Stimulated activated CD4-positive, alpha-beta T cell treated with anti-CD3 and anti-CD28 coated beads, Interleukin-12 subunit alpha, Interleukin-12 subunit beta, amount 100 ng/mL, for 4 hours (primary cell): ENCODE results near the gene JOSD2.

Source experiments
- DNase-seq: peaks from one replicate; pipeline ENCODE4 v3.0.0-alpha.2; 2020

Gene JOSD2

DNA sequence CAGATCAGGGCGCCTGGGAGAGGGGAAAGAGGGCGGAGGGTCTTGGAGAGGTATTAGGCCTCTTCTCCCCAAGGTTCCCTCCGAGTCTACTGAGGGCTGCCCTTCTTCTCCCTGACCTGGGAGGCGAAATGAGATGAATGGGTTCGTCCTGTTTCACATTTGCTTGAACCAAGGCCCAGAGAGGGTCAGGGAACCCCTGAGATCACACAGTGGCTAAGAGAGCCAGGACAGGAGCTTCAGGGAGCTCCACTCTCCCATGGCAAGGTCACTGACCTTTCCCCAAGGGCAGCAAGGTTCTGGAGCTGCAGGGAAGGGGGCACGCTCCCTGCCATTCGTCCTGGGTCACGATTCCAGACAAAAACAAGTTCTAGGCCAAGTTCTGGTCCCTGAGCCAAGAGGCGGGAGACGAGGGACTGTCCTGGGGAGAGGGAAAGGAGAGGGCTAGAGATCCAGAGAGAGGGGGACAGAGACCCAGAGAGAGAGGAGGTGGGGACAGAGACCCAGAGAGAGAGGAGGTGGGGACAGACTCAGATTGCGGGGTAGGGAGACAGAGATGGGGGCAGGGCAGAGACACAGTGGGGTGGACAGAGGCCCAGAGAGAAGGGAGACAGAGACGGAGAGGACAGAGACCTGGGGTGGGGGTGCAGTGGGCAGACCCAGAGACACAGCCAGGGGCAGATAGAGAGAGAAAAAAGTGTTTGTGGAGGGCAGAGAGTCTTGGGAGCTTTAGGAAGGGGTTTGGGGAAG, 2.2 kb upstream of the JOSD2 start:
- no peak for DNase-seq

DNA sequence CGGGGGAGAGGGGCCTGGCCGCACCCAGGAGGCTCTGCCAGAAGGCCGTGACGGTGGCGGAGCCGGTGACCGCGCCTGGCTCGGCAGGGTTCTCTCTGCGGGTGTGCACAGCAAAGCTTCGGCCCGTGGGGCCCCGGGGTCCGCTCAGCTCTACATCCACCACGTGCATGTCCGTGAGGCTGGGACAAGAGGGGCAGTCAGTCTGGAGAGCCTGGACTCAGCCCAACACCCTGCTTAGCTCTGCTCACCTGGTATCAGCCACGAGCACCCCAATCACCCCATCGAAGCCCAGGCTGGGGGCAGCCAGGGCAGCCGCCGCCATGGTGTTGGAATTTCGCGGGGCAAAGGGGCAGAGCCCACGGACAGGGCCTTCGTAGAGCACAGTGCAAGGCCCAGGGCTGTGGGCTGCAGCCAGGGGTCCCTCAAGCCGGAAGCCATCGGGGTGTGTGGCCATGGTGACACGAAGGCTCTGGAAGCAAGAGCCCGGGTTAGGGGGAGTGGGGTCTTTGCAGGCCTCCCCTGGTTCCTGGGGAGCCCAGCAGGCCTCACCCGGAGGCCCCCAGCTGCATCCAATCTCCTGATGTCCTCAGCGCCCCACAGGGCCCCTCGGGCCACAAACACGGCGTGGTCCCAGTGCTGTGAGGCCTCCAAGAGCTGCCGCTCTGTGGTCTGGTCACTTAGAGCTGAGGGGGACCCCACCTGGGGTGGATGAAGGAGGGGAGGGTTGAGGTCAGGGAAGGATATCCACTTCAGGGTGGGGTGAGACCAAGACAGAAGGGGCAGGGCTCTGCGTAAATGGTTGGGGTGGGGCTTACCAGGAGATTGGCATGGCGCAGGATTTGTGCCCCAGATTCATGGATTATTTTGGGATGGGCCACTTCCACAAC, 1.4 kb upstream of the JOSD2 start:
- DNase-seq = no peak

DNA sequence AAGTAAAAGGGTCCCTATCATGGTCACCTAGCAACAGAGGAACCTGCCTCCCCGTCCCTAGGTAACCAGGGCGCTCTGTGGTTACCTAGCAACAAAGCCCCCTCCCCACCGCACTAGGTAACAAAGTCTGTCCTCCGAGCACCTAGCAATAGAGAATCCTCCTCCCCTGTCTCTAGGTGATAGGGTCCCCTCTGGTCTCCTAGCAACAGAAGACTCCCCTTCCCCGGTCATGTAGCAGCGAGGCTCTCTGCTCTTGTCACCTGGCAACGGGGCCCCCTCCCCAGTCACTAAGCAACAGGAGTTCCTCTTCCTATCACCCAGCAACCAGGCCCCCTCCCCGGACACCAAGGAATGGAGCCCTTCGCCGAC, 307 bp downstream of the JOSD2 start:
- DNase-seq = no peak

- no peak for DNase-seq
These were observed 795 bp downstream of the JOSD2 start for GRCh38 chr19:50510121-50510670.

- no peak for DNase-seq
These were observed 1.6 kb downstream of the JOSD2 start for GRCh38 chr19:50509366-50509765.

DNA sequence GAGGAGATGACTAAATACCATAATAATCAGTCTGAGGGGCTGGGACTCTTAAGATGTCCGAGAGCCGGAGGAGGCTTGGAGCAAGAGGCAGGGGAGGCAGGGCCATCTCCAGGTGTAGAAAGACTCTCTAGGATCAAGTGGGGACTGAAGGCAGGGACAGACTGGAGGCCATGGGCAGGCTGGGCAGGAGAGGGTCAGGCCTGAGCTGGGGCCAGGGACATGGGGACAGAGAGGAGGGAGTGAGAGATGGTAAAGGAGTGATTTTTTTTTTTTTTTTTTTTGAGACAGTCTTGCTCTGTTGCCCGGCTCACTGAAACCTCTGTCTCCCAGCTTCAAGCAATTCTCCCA, 2.2 kb downstream of the JOSD2 start:
- DNase-seq = no peak

DNA sequence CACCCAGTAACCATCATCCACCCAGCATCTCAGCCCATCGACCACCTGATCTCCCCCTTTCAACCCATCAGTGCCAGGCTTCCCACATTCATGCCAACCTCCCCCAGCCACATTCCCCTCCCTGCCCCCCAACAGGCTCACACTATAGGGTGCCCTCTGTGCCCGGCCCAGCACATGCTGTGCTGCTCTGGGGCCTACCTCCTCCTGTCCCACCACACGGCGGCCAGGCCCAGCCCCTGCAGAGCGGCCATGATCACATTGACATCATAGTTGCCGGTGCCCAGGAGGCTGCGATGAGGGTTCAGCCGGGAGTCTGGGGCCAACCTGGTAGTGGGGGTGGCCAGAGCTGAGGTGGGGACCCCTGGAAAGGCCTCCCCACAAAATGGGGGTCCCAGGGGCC, 3.6 kb downstream of the JOSD2 start:
- DNase-seq = no peak

DNA sequence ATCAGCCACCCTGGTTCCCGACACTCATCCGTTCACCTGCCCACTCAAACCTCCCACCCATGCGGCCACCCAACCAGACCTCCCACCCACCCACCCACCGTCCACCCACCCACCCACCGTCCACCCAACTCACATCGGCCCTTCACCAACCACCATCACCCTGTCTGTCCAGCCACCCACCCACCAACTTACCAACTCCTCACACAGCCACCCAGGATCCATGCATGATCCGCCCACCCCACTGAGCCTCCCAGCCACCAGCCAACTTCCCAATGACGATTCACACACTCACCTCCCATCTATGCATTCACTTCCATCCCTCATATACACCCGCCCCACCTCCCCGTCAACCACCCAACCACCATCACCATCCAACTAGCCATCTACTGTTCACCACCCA, 4.3 kb downstream of the JOSD2 start:
- no peak for DNase-seq

DNA sequence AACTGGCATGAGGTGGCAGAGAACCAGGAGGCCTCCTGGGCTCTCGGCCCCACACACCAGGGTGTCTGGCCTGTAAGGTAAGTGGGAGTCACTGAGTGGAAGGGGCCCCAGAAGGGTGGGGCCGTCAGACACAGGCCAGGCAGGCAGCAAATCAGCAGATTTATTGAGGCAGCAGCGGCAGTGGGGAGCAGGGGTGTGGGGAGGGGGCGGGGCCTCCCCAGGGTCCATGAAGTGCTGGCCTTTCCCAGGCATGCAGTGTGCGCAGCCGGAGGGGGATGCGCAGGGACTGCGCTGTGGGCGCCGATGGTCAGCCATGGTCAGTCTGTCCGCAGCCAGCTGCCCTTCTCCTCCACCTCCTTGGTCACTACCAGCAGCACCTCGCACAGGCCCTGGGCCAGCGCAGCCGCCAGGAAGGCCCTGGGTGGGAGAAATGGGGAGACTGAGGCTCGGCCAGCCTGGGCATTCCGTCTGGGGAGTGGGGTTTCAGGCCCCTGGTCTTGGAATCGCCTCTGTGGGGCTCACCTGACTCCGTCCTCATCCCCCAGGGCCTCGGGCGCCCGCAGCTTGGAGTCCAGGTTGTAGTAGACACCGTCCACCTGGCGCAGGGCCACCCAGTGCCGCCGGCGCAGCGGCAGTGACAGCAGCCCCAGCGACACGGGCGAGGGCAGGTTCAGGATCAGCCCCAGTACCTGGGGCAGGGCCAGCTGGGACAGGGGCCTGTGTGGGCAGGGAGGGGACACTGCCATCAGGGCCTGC, 5.0 kb downstream of the JOSD2 start:
- DNase-seq = no peak

DNA sequence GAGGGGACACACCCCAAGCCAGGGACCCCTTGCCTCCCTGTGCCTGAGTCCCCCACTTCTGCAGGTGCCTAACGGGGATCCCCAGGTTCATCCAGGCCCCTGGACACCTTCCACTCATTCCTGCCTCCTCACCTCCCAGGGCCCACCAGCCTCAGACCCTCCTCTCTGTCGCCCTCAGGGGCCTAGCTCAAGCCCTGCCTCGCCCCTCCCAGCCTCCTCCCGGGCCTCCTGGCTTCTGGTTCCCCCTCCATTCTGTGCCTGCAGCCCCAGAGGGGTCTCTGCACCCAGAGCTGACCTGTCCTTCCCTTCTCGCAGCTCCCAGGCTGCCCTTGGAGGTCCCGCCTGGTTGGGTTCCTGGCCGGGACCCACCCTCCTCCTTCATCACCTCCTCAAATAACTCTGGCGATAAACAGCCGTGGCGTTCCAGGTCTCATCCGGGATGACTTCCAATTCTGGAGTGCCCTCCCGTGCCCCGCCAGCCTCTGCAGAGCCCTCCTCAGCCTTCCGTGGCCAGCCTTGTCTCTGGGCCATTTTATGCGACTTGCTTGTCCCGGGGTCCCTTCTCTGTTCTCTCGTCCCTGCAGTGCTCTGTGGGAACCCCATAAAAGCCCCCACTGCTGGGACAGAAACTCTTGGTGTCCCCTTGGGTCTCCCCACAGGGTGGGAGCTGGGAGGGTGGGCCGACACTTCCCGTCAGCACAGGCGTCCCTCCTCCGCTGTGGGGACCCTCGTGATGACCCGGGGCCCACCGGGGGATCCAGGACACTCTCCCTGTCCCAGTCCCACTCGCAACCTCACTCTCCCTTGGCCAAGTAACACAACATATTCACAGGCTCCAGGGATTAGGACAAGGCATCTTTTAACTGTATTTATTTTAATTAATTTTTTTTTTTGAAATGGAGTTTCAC, 9.2 kb downstream of the JOSD2 start:
- no peak for DNase-seq

DNA sequence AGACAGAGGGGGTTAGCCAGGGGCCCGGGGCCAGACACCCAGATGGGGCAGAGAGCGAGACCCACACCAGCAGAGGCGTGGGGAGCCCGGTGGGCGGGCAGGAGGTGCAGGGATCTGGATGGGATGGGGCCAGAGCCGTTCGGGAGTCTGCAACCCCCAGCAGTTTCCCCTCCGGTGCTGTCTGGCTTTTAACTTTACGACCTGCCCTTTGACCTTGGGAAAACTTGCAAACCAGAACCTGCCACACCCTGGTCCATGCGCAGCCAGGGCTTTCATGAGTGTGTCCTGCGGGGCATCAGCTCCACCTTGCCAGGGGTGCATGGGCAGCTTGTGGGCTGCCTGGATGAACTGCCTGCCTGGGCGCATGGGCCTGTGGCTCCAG, 9.8 kb downstream of the JOSD2 start:
- DNase-seq = no peak

DNA sequence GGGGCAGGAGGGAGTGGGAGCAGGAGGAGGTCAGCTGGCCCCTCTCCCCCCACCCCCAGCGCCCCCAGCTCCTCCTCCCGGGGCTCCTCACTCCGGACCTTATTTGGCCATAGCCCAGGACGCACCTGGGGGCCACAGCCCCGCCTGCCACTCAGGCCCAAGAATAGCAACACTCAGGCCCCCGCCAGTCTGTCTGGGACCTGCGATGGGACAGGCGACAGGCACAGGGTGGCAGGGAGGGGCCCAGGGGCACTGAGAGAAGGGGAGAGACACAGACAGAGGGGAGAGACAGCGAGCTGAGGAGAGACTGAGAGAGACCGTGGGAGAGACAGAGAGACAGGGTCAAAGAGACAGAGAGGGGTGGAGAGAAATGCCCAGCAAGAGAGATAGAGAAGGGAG, 10.2 kb downstream of the JOSD2 start:
- no peak for DNase-seq

- no peak for DNase-seq
These were observed 10.8 kb downstream of the JOSD2 start for GRCh38 chr19:50500060-50500752.

GRCh38 chr19:50498219-50499056, 12.6 kb downstream of the JOSD2 start:
- no peak for DNase-seq

DNA sequence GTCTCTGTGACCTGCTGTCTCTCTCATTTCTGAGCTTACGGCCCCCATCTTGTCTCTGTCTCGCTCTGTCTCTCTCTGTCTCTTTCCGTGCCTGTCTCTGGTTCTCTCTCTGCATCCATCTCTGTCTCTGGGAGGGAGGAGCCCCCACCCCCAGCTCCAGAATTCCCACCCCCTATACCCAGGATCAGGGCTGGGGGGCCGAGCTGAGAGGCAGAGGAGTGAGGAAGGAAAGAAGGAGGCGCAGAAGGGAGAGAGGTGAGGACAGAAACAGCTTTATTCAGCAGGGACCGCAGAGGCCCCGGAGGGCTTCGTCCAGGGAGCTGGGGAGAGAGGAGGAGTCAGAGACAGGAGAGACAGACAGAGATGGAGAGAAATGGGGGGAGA, 14.0 kb downstream of the JOSD2 start:
- DNase-seq = no peak

DNA sequence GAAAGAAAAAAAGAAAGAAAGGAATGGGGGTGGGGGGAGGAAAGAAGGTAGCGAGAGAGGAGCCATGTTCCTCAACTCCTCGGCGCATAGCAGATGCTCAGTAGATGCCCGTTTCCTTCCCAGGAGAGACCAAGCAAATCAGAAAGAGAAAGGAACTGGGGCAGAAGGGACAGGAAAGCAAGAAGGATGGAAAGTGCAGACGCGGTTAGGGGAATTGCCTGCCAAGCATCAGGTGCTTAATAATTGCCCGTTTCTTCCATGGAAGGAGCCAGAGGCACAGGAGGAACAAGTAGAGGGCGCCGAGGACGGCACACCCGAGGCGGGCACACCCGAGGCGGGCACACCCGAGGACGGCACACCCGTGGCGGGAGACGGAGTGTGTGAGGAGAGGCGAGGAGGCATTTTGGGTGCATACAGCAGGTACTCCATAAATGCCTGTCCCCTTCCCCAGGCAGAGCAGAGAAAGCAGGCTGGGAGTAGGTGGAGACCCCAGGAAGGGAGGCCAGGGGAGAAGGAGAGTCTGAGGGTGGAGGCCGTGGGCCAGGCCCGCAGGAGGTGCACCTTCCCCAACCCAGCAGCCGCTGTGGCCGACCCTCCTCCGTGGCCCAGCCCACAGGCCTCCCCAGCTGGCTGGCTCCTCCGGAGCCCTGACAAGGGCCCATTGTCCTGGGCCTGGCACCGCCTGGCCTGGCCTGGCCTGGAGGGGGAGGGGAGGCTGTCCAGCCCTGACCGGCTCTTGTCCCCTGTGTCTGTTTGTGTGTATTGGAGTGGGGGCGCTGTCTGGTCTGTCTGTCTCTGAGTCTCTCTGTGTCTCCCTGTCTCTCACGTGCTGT, 14.6 kb downstream of the JOSD2 start:
- DNase-seq = no peak

DNA sequence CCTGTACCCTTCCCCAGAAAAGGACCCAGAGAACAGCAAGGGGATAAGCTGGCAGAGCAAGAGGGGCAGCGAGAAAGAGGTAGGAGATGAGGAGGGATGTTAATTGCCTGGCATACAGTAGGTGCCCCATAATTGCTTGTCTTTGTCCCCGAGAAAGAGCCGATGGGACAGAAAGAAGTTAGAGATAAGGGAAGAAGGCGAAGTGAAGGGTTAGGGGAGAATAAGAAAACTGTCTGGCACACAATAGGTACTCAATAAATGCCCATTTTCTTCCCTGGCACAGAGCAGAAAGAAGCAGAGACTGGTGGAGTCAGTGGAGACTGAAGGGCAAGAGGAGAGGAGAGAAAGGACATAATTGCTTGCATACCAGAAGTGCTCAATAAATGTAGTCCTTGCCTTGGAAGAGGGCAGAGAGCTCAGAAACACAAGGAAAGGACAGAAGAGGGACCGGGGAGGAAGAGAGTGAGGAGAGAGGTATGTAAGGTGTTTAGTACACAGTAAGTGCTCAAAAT, 15.9 kb downstream of the JOSD2 start:
- DNase-seq = no peak

DNA sequence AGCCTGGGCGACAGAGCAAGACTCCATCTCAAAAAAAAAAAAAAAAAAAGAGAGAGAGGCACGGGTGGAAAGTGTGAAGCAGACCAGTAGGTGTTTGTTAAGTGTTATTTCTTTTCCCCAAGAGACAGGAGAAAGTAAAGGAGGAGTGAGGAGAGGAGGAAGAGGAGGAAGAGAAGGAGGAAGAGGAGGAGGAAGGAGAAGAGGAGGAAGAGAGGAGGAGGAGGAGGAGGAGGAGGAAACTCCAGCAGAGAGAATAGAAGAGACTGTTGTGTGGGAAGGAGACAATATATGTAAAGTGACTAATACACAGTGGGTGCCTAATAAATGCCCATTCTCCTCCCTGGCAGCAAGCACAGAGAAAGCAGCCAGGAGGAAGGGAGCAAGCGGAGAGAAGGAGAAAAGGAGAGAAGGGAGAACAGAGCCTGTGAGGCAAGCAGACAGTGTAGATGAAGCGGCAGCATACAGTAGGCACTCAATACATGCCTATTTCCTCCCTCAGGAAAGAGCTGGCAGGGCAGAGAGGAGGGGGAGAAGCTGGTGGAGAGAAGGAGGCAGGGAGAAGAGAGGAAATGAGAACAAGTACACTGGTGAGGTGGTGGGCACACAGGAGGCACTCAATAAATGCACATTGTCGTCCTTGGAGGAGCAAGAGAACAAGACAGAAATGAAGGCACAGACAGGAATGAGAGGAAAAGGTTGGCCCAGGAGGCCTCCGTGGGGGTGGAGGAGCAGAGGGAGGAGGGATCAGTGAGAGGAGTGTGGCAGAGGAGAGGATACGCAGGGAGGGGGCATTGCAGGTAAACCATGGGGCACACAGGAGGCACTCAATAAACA, 16.6 kb downstream of the JOSD2 start:
- DNase-seq = no peak

DNA sequence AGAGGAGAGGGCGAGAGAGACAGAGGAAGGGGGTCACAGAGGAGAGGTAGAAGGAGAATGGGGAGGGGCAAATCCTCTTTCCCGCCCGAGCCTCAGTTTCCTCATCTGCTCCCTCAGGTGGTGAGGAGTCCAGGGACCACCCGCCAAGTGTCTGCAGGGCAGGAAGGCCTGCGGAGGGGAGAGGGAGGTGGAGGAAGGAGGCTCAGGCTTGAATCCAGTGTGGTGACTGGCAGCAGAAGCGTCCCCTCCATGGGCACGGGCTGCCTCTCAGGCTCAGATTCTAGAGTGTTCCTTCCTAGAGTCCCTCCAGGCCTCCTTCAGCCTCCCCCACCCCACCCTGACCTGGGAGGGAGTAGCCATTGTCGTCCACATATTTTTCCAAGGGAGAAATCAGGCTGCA, 17.8 kb downstream of the JOSD2 start:
- DNase-seq = no peak
